Ecto neural progenitor cell (in vitro differentiated cells): ENCODE measurements around the gene KIF26B.
A peak's percentile ranks its signal among the peaks of the same experiment; 100 is the strongest.
"Not testable (repeated sequence)": the region's sequence is repeated elsewhere in the genome, so short reads cannot be mapped to it uniquely, and the experiment has no call there.

Source experiments
- DNase-seq: peaks from one replicate; pipeline ENCODE4 v3.0.0-alpha.2; 2018; ENCODE audit warnings: low spot score

Gene KIF26B

GRCh38 chr1:245684166-245684565, 529.4 kb downstream of the KIF26B start:
- DNase-seq: no peak

GRCh38 chr1:245684571-245684970, 529.8 kb downstream of the KIF26B start:
- DNase-seq: no peak

GRCh38 chr1:245685111-245685810, 530.5 kb downstream of the KIF26B start:
- no peak for DNase-seq

GRCh38 chr1:245686006-245686405, 531.2 kb downstream of the KIF26B start:
- DNase-seq: no peak

GRCh38 chr1:245686446-245687030, 531.8 kb downstream of the KIF26B start:
- no peak for DNase-seq

- DNase-seq: no peak
Measured at GRCh38 chr1:245687152-245687635, 532.4 kb downstream of the KIF26B start.

GRCh38 chr1:245687636-245688535, 533.1 kb downstream of the KIF26B start:
- peak; percentile 67 for DNase-seq

GRCh38 chr1:245688536-245689453, 534.0 kb downstream of the KIF26B start:
- DNase-seq: peak; percentile 57

GRCh38 chr1:245690156-245690690, 535.4 kb downstream of the KIF26B start:
- DNase-seq: no peak

- DNase-seq: no peak
Measured at GRCh38 chr1:245690946-245691541, 536.3 kb downstream of the KIF26B start.

- no peak for DNase-seq
Measured at GRCh38 chr1:245691897-245692296, 537.1 kb downstream of the KIF26B start.

GRCh38 chr1:245692318-245692717, 537.5 kb downstream of the KIF26B start:
- no peak for DNase-seq

- DNase-seq: no peak
Measured at GRCh38 chr1:245693116-245693793, 538.5 kb downstream of the KIF26B start.

- DNase-seq: no peak
Measured at GRCh38 chr1:245693941-245694752, 539.4 kb downstream of the KIF26B start.

- DNase-seq: no peak
Measured at GRCh38 chr1:245694753-245695195, 540.0 kb downstream of the KIF26B start.

GRCh38 chr1:245695211-245695610, 540.4 kb downstream of the KIF26B start:
- no peak for DNase-seq

- DNase-seq: not testable (repeated sequence)
Measured at GRCh38 chr1:245695701-245696100, 540.9 kb downstream of the KIF26B start.

GRCh38 chr1:245698116-245698515, 543.3 kb downstream of the KIF26B start:
- no peak for DNase-seq

GRCh38 chr1:245698860-245699259, 544.1 kb downstream of the KIF26B start:
- no peak for DNase-seq
